HCT116 (cell line): ENCODE data around the gene SLC10A7. TPM values are rescaled to one million over a fixed set of nuclear protein-coding genes. Genes with fewer than 3 reads are reported as not detected.

Experiments
- ATAC-seq: fragments of 200-7000 bp; cut with Tn5 transposase; 2 replicates; pipeline ENCODE4 v1.9.1; 2020; ENCODE audit warnings: mild to moderate bottlenecking, moderate library complexity
- BruUV-seq: library from RNA; stranded (reverse); fragments of 400-500 nt; replicated peaks from 2 replicates; lab custom pipeline; 2021; lab: Mats Ljungman, UMichigan
- CTCF ChIA-PET: fragments of 300-600 bp; sonication (Branson Sonifier 250); formaldehyde crosslinking; loops from one replicate; lab custom pipeline; 2021; ENCODE audit warnings: antibody characterized with exemption; lab: Charles Lee
- POLR2A ChIA-PET: fragments of 300-600, 350-600 bp; sonication (Branson Sonifier 250); formaldehyde crosslinking; loops from one replicate; lab custom pipeline; 2021; ENCODE audit warnings: antibody characterized with exemption; lab: Charles Lee
- RAD21 ChIA-PET, 2 experiments: fragments of 300-600 bp; sonication (Branson Sonifier 250); formaldehyde crosslinking; loops; one replicate each; lab custom pipeline; 2023; ENCODE audit warnings: low total read pairs in 2 of 2; ENCODE audit not compliant: uncharacterized antibody in 2 of 2, unreplicated experiment in 2 of 2, low non-redundant PET in 1 of 2; lab: Charles Lee
- DNase-seq: peaks from one replicate; pipeline ENCODE4 v3.0.0-alpha.2; 2010; ENCODE audit warnings: low read depth, low spot score
- H2AFZ ChIP-seq: fragments of 200-600 bp; shearing (Covaris generic), sonication (generic); 2 replicates; pipeline ENCODE4 v1.6.1; 2017; ENCODE audit warnings: low read depth, mixed run types, mixed read lengths, antibody characterized with exemption, low read length; ENCODE audit not compliant: poor library complexity, severe bottlenecking
- H3K27ac ChIP-seq: 2 replicates; pipeline ENCODE4 v1.5.1; 2012; ENCODE audit warnings: low read depth, low read length
- H3K27me3 ChIP-seq: fragments of 200-600 bp; sonication (generic); 2 replicates; pipeline ENCODE4 v1.6.1; 2016; ENCODE audit warnings: mixed run types, low read length, mixed read lengths; ENCODE audit not compliant: insufficient read depth
- H3K36me3 ChIP-seq, 2 experiments: fragments of 200-500 bp in 1 of 2; fragments of 200-600 bp in 1 of 2; sonication (Bioruptor generic) in 1 of 2; sonication (generic) in 1 of 2; 2 replicates each; pipeline versions ENCODE4 v1.5.1 to v1.6.1; 2014 to 2016; ENCODE audit warnings: low read length in 2 of 2, inconsistent platforms in 1 of 2, mixed read lengths in 1 of 2, mixed run types in 1 of 2; ENCODE audit not compliant: insufficient read depth in 2 of 2, control insufficient read depth in 1 of 2
- H3K4me1 ChIP-seq, 2 experiments: fragments of 200-600 bp in 1 of 2; sonication (generic) in 1 of 2; 2 replicates each; pipeline versions ENCODE4 v1.5.1 to v1.6.1; 2012 to 2017; ENCODE audit warnings: low read length in 2 of 2, inconsistent platforms in 1 of 2, mild to moderate bottlenecking in 1 of 2, mixed read lengths in 1 of 2, mixed run types in 1 of 2, moderate library complexity in 1 of 2; ENCODE audit not compliant: insufficient read depth in 2 of 2, control insufficient read depth in 1 of 2
- H3K4me2 ChIP-seq: fragments of 200-600 bp; sonication (generic); 2 replicates; pipeline ENCODE4 v1.6.1; 2017; ENCODE audit warnings: mixed run types, low read length, mixed read lengths
- H3K4me3 ChIP-seq, 2 experiments: fragments of 200-600 bp in 1 of 2; sonication (generic) in 1 of 2; replicated peaks in 1 of 2; 2 replicates each; pipeline ENCODE4 v1.5.1; 2011 to 2016; ENCODE audit warnings: low read length in 2 of 2, control low read depth in 1 of 2, low read depth in 1 of 2, mild to moderate bottlenecking in 1 of 2, mixed read lengths in 1 of 2, mixed run types in 1 of 2
- H3K79me2 ChIP-seq: fragments of 200-600 bp; sonication (generic); 2 replicates; pipeline ENCODE4 v1.6.1; 2017; ENCODE audit warnings: mild to moderate bottlenecking, mixed run types, low read length, moderate library complexity, mixed read lengths; ENCODE audit not compliant: insufficient read depth
- H3K9ac ChIP-seq: fragments of 200-600 bp; sonication (generic); 2 replicates; pipeline ENCODE4 v1.6.1; 2016; ENCODE audit warnings: low read length, mixed read lengths
- H3K9me2 ChIP-seq: fragments of 200-600 bp; sonication (generic), shearing (Covaris generic); 2 replicates; pipeline ENCODE4 v1.6.1; 2017; ENCODE audit warnings: mixed run types, mild to moderate bottlenecking, moderate library complexity; ENCODE audit not compliant: insufficient read depth
- H3K9me3 ChIP-seq, 2 experiments: fragments of 200-500 bp in 1 of 2; fragments of 200-600 bp in 1 of 2; sonication (Bioruptor generic) in 1 of 2; sonication (generic) in 1 of 2; 2 replicates each; pipeline ENCODE4 v1.6.1; 2014 to 2017; ENCODE audit warnings: low read length in 2 of 2, mixed read lengths in 2 of 2, inconsistent platforms in 1 of 2, low read depth in 1 of 2, mild to moderate bottlenecking in 1 of 2, mixed run types in 1 of 2, moderate library complexity in 1 of 2; ENCODE audit not compliant: control insufficient read depth in 1 of 2, insufficient read depth in 1 of 2
- H4K20me1 ChIP-seq: fragments of 200-600 bp; sonication (generic), shearing (Covaris generic); 2 replicates; pipeline ENCODE4 v1.6.1; 2017; ENCODE audit warnings: mixed run types, mild to moderate bottlenecking, moderate library complexity; ENCODE audit not compliant: insufficient read depth
- CBX3 ChIP-seq: IDR thresholded peaks from 2 replicates; pipeline ENCODE4 v1.6.1; 2012; ENCODE audit warnings: low read depth
- EGR1 ChIP-seq: IDR thresholded peaks from 2 replicates; pipeline ENCODE4 v1.6.1; 2012; ENCODE audit warnings: low read depth
- FOSL1 ChIP-seq: IDR thresholded peaks from 2 replicates; pipeline ENCODE4 v1.6.1; 2012; ENCODE audit warnings: low read depth
- RAD21 ChIP-seq: IDR thresholded peaks from 2 replicates; pipeline ENCODE4 v1.6.1; 2012; ENCODE audit warnings: low read depth, mild to moderate bottlenecking
- SIN3A ChIP-seq: IDR thresholded peaks from 2 replicates; pipeline ENCODE4 v1.6.1; 2012; ENCODE audit warnings: low read depth
- SRF ChIP-seq: IDR thresholded peaks from 2 replicates; pipeline ENCODE4 v1.6.1; 2012; ENCODE audit warnings: low read depth
- intact Hi-C: fragments of 100-400 bp; cut with micrococcal nuclease; formaldehyde crosslinking; loops from 2 replicates; pipeline ENCODE4 v1.10.0; 2022
- total RNA-seq: library from RNA; stranded (reverse); gene quantifications from one replicate; pipeline ENCODE4 v1.2.1, GENCODE V29; 2021; ENCODE audit not compliant: unreplicated experiment
- TF ChIP-seq, protein P1 (sequence below): IDR thresholded peaks from 2 replicates; pipeline ENCODE4 v1.6.1; 2012
- TF ChIP-seq, protein P2 (sequence below): IDR thresholded peaks from 2 replicates; pipeline ENCODE4 v1.6.1; 2012; ENCODE audit warnings: low read depth

Gene SLC10A7
- total RNA-seq, 1 experiment from 2014 or later, result 5.5 TPM

- no peaks in the 10 kb centered on the region for H3K4me1 ChIP-seq
- H3K36me3 ChIP-seq, result no peaks in the 10 kb centered on the region
- H3K79me2 ChIP-seq, result no peaks in the 10 kb centered on the region
- POLR2A ChIA-PET, result no interaction called here
- ATAC-seq, result no peak
- no peak overlapping the region for H3K9ac ChIP-seq
- no peaks in the 10 kb centered on the region for H3K9me3 ChIP-seq
- H3K4me2 ChIP-seq, result no peak overlapping the region
- no peak for DNase-seq
- H3K9me2 ChIP-seq, result no peaks in the 10 kb centered on the region
- no peaks in the 10 kb centered on the region for H3K27me3 ChIP-seq
- intact Hi-C loops, result no loop called here
- no TSS peak for BruUV-seq
- no peak overlapping the region for H3K27ac ChIP-seq
- TF ChIP-seq, protein P1, sequence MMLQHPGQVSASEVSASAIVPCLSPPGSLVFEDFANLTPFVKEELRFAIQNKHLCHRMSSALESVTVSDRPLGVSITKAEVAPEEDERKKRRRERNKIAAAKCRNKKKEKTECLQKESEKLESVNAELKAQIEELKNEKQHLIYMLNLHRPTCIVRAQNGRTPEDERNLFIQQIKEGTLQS, result no peak
- no peak for TF ChIP-seq EGR1
- no peak for TF ChIP-seq SRF
- TF ChIP-seq, protein P2, sequence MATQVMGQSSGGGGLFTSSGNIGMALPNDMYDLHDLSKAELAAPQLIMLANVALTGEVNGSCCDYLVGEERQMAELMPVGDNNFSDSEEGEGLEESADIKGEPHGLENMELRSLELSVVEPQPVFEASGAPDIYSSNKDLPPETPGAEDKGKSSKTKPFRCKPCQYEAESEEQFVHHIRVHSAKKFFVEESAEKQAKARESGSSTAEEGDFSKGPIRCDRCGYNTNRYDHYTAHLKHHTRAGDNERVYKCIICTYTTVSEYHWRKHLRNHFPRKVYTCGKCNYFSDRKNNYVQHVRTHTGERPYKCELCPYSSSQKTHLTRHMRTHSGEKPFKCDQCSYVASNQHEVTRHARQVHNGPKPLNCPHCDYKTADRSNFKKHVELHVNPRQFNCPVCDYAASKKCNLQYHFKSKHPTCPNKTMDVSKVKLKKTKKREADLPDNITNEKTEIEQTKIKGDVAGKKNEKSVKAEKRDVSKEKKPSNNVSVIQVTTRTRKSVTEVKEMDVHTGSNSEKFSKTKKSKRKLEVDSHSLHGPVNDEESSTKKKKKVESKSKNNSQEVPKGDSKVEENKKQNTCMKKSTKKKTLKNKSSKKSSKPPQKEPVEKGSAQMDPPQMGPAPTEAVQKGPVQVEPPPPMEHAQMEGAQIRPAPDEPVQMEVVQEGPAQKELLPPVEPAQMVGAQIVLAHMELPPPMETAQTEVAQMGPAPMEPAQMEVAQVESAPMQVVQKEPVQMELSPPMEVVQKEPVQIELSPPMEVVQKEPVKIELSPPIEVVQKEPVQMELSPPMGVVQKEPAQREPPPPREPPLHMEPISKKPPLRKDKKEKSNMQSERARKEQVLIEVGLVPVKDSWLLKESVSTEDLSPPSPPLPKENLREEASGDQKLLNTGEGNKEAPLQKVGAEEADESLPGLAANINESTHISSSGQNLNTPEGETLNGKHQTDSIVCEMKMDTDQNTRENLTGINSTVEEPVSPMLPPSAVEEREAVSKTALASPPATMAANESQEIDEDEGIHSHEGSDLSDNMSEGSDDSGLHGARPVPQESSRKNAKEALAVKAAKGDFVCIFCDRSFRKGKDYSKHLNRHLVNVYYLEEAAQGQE, result no peak
- no peak for TF ChIP-seq RAD21
- no peak for TF ChIP-seq SIN3A
- TF ChIP-seq, all 23 proteins: peak for 0
- Histone ChIP-seq H4K20me1 (no peaks in the 10 kb centered on the region), H2AFZ (no peak overlapping the region), H3K4me3 (no peak overlapping the region)
- RAD21 ChIA-PET, result no interaction called here
- CTCF ChIA-PET, result no interaction called here
Observed at GRCh38 chr4:146398404-146398803, 123.3 kb downstream of the SLC10A7 start.

DNA sequence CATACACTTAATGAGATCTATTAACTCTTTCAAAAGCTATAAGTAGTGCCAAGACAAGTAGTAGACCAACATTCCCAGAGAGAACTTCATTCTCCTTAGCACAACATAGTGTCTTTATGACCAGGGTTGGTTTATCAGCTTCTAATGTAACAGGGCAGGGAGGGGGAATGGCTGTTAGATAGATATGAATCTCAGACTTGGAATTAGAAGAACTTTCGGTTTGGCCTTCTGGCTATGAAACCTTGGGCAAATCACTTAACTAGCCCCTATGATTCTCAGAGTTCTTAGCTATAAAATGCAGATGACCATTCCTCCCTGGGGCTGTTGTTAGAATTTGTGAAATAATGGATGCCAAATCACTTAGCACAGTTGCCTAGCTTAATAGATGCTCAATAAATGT lies 132.2 kb downstream of the SLC10A7 start:
- ChIA-PET POLR2A (no interaction called here), RAD21 (no interaction called here), CTCF (no interaction called here)
- H3K9me3 ChIP-seq, result no peaks in the 10 kb centered on the region
- intact Hi-C loops, result no loop called here
- no peak for ATAC-seq
- H2AFZ ChIP-seq, result no peak overlapping the region
- no peak overlapping the region for H3K9ac ChIP-seq
- H3K36me3 ChIP-seq, result no peaks in the 10 kb centered on the region
- H3K9me2 ChIP-seq, result no peaks in the 10 kb centered on the region
- H3K4me1 ChIP-seq, result no peaks in the 10 kb centered on the region
- H3K4me3 ChIP-seq, result no peak overlapping the region
- H3K27me3 ChIP-seq, result no peaks in the 10 kb centered on the region
- H3K79me2 ChIP-seq, result no peaks in the 10 kb centered on the region
- no peak overlapping the region for H3K4me2 ChIP-seq
- DNase-seq, result no peak
- no peak overlapping the region for H3K27ac ChIP-seq
- TF ChIP-seq FOSL1 (no peak), CBX3 (no peak), SRF (no peak)
- no peaks in the 10 kb centered on the region for H4K20me1 ChIP-seq
- no TSS peak for BruUV-seq
